Measurements from ENCODE around the gene CD99L2. TPM values are rescaled to one million over a fixed set of nuclear protein-coding genes. Genes with fewer than 3 reads are reported as not detected.

Gene CD99L2
- total RNA-seq, 1 experiment from 2014 or later: 29.5 TPM

- ChIA-PET CTCF (no interaction called here), POLR2A (ENCODE audit: low non-redundant PET) (no interaction called here)
- H3K4me3 ChIP-seq (ENCODE audit: low read depth, low read length, poor library complexity, severe bottlenecking): no peak overlapping the region
- no peaks in the 10 kb centered on the region for H3K27me3 ChIP-seq (replicated peaks; ENCODE audit: insufficient read depth, low read depth, low read length, poor library complexity)
- no peaks in the 10 kb centered on the region for H3K4me1 ChIP-seq (ENCODE audit: insufficient read depth, low read length, poor library complexity, severe bottlenecking)
- H3K36me3 ChIP-seq (ENCODE audit: insufficient read depth, low read length, poor library complexity, severe bottlenecking): no peaks in the 10 kb centered on the region
- TF ChIP-seq CTCF (conservative IDR thresholded peaks at IDR 0.05; ENCODE audit: low read depth, low read length): no peak
- TF ChIP-seq EZH2 (IDR thresholded peaks at IDR 0.05; ENCODE audit: borderline replicate concordance, low read depth, low read length, poor library complexity, severe bottlenecking): no peak
- H3K27ac ChIP-seq (ENCODE audit: low read depth, low read length, poor library complexity, severe bottlenecking): no peak overlapping the region
- no TSS peak for BruUV-seq (replicated peaks)
- no peaks in the 10 kb centered on the region for H3K9me3 ChIP-seq (ENCODE audit: low read depth, low read length, poor library complexity, severe bottlenecking)
- no peak for DNase-seq (ENCODE audit: low spot score)
- intact Hi-C loops (cut with micrococcal nuclease; ENCODE audit: unreplicated experiment): no loop called here
Measured at GRCh38 chrX:150864127-150864526, 34.3 kb downstream of the CD99L2 start.

- ChIA-PET POLR2A (ENCODE audit: low non-redundant PET) (no interaction called here), CTCF (no interaction called here)
- no peaks in the 10 kb centered on the region for H3K9me3 ChIP-seq (ENCODE audit: low read depth, low read length, poor library complexity, severe bottlenecking)
- no peak overlapping the region for H3K27ac ChIP-seq (ENCODE audit: low read depth, low read length, poor library complexity, severe bottlenecking)
- no peaks in the 10 kb centered on the region for H3K27me3 ChIP-seq (replicated peaks; ENCODE audit: insufficient read depth, low read depth, low read length, poor library complexity)
- no TSS peak for BruUV-seq (replicated peaks)
- intact Hi-C loops (cut with micrococcal nuclease; ENCODE audit: unreplicated experiment): no loop called here
- DNase-seq (ENCODE audit: low spot score): no peak
- H3K4me3 ChIP-seq (ENCODE audit: low read depth, low read length, poor library complexity, severe bottlenecking): no peak overlapping the region
- H3K36me3 ChIP-seq (ENCODE audit: insufficient read depth, low read length, poor library complexity, severe bottlenecking): no peaks in the 10 kb centered on the region
- TF ChIP-seq EZH2 (IDR thresholded peaks at IDR 0.05; ENCODE audit: borderline replicate concordance, low read depth, low read length, poor library complexity, severe bottlenecking) (no peak), CTCF (conservative IDR thresholded peaks at IDR 0.05; ENCODE audit: low read depth, low read length) (no peak)
- H3K4me1 ChIP-seq (ENCODE audit: insufficient read depth, low read length, poor library complexity, severe bottlenecking): no peaks in the 10 kb centered on the region
Measured at GRCh38 chrX:150863191-150863590, 35.3 kb downstream of the CD99L2 start.

- DNase-seq (ENCODE audit: low spot score): no peak
- ChIA-PET CTCF (no interaction called here), POLR2A (ENCODE audit: low non-redundant PET) (no interaction called here)
- intact Hi-C loops (cut with micrococcal nuclease; ENCODE audit: unreplicated experiment): no loop called here
- no peaks in the 10 kb centered on the region for H3K9me3 ChIP-seq (ENCODE audit: low read depth, low read length, poor library complexity, severe bottlenecking)
- TF ChIP-seq CTCF (conservative IDR thresholded peaks at IDR 0.05; ENCODE audit: low read depth, low read length) (no peak), EZH2 (IDR thresholded peaks at IDR 0.05; ENCODE audit: borderline replicate concordance, low read depth, low read length, poor library complexity, severe bottlenecking) (no peak)
- no peak overlapping the region for H3K27ac ChIP-seq (ENCODE audit: low read depth, low read length, poor library complexity, severe bottlenecking)
- no peaks in the 10 kb centered on the region for H3K4me1 ChIP-seq (ENCODE audit: insufficient read depth, low read length, poor library complexity, severe bottlenecking)
- BruUV-seq (replicated peaks): no TSS peak
- H3K4me3 ChIP-seq (ENCODE audit: low read depth, low read length, poor library complexity, severe bottlenecking): no peak overlapping the region
- H3K27me3 ChIP-seq (replicated peaks; ENCODE audit: insufficient read depth, low read depth, low read length, poor library complexity): no peaks in the 10 kb centered on the region
- no peaks in the 10 kb centered on the region for H3K36me3 ChIP-seq (ENCODE audit: insufficient read depth, low read length, poor library complexity, severe bottlenecking)
Measured at GRCh38 chrX:150857453-150857852, 41.0 kb downstream of the CD99L2 start.

Data from A673 (cell line).